Stimulated activated CD8-positive, alpha-beta memory T cell treated with anti-CD3 and anti-CD28 coated beads, Interleukin-15, amount 100 ng/mL, for 1 hour (primary cell): ENCODE data around the gene RAP1GDS1.
"Not testable (repeated sequence)": the region's sequence is repeated elsewhere in the genome, so short reads cannot be mapped to it uniquely, and the experiment has no call there.

Source experiments
- DNase-seq: peaks from one replicate; pipeline ENCODE4 v3.0.0-alpha.2; 2020; ENCODE audit warnings: low read depth

RAP1GDS1 gene

DNA sequence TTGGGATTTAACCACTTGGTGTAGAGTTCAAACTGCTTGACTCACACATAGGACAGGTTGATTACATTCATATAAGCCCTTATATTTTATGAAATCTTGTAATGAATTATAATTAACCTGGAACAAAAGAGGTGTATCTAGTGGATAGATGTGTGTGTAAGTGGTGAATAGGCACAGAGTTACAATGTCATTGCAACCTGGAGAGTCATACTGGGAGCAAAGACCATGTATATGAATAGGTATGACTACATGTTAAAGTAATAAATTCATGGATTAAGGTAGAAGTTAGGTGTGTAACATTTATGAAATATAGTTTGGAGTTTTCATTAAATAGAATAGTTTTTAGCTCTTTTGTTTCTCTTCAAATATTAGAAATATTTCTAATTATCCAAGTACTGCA, 26.1 kb downstream of the RAP1GDS1 start:
- no peak for DNase-seq

DNA sequence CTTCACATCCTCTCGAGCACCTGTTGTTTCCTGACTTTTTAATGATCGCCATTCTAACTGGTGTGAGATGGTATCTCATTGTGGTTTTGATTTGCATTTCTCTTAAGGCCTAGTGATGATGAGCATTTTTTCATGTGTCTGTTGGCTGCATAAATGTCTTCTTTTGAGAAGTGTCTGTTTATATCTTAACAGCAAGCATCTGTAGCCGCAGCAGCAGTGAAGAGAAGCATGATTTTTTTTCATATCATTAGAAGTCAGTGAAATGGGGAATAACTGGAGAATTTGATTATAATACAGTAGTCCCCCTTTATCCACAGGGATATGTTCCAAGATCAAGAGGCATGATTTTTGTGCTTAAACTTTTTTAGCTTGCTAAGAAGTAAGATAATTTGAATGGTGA, 27.5 kb downstream of the RAP1GDS1 start:
- not testable (repeated sequence) for DNase-seq

- DNase-seq, result no peak
Observed at GRCh38 chr4:98289375-98289774, 28.2 kb downstream of the RAP1GDS1 start.

DNA sequence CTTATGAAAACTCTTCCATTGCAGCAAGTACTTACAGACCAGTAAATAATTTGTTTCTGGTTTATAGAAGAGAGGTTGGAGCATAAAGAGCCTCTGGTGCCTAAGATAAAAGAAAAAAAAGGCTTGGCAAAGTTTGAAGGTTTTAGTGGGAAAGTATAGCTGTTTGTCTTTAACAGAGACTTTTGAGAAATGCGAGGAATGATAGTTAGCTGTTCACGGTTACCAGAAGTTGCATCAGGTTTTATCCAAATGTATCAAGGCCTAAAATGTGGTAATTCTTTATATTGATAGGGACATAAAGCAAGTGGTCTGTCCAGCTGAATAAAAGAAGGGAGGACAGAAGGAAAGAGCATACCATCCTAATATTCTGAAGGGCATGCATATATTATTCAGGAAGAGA, 29.3 kb downstream of the RAP1GDS1 start:
- DNase-seq, result no peak

GRCh38 chr4:98293104-98293887, 32.1 kb downstream of the RAP1GDS1 start:
- DNase-seq, result no peak

DNA sequence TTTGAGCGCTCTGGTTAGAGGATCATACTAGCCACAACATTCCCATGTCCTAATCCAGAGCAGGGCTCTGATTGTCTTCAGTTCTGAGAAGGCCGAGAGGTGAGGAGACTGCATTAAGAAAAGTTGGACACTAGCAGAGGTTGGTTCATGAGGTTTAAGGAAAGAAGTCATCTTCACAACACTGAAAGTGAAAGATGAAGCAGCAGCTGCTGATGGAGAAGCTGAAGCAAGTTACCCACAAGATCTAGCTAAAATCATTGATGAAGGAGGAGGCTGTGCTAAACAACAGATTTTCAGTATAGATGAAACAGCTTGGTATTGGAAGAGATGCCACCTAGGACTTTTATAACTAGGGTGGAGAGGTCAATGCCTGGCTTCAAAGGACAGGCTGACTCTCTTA, 36.8 kb downstream of the RAP1GDS1 start:
- no peak for DNase-seq

GRCh38 chr4:98300706-98301105, 39.5 kb downstream of the RAP1GDS1 start:
- DNase-seq, result no peak

- no peak for DNase-seq
Observed at GRCh38 chr4:98305576-98305975, 44.4 kb downstream of the RAP1GDS1 start.

DNA sequence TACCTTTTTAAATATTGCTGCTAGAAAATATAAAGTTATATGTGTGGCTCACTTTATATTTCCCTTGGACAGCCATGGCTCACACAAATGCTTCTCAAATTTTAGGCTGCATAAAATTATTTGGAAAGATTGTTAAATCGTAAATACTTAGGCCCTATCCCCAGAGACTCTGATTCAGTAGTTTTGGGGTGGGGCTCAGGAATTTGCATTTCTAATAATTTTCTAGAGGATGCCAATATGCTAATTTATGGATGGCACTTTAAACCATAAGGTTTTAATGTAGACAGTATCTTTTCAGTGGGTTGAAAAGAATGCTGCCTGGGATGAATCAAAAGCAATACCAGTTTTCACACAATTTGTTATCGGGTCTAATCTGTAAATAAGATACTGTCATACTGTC, 49.7 kb downstream of the RAP1GDS1 start:
- DNase-seq, result no peak

DNA sequence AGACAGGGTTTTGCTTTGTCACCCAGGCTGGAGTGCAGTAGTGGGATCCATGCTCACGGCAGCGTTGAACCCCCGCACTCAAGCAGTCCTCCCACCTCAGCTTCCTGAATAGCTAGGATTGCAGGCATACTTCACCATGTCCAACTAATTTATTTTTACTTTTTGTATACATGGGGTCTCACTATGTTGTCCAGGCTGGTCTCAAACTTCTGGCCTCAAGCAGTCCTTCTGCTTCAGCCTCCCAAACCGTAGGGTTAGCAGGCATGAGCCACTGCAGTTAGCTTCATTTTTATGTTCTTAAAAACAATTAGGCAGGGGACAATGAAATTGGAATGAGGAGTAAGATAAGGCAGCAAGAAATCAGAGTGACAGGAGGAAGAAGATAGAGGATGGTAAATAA, 50.5 kb downstream of the RAP1GDS1 start:
- no peak for DNase-seq

GRCh38 chr4:98314791-98315565, 53.8 kb downstream of the RAP1GDS1 start:
- DNase-seq, result no peak

GRCh38 chr4:98318521-98318920, 57.3 kb downstream of the RAP1GDS1 start:
- DNase-seq, result no peak

DNA sequence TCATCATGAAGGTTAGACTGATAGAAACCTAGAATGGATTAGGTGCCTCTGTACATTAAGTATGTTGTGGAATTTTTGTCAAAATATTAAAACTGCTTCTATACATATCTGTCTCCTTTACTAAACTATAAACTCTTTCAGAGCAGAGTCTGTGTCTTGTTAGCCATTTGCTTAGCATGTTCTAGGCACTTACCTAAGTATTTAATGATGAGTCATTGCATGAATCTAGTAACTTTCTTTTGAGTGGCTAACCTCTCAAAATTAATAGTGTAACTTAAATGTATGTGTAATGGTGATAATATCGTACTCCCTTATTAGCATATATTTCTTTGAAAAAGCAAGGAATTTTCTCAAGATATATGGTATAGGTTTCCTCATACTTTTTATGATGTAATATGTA, 57.8 kb downstream of the RAP1GDS1 start:
- no peak for DNase-seq

- no peak for DNase-seq
Observed at GRCh38 chr4:98326168-98326567, 65.0 kb downstream of the RAP1GDS1 start.

GRCh38 chr4:98327694-98328093, 66.5 kb downstream of the RAP1GDS1 start:
- DNase-seq, result no peak

GRCh38 chr4:98329879-98330640, 68.9 kb downstream of the RAP1GDS1 start:
- not testable (repeated sequence) for DNase-seq

- DNase-seq, result no peak
Observed at GRCh38 chr4:98332017-98332416, 70.8 kb downstream of the RAP1GDS1 start.

GRCh38 chr4:98334461-98334860, 73.3 kb downstream of the RAP1GDS1 start:
- DNase-seq, result no peak

- no peak for DNase-seq
Observed at GRCh38 chr4:98338761-98339438, 77.7 kb downstream of the RAP1GDS1 start.

DNA sequence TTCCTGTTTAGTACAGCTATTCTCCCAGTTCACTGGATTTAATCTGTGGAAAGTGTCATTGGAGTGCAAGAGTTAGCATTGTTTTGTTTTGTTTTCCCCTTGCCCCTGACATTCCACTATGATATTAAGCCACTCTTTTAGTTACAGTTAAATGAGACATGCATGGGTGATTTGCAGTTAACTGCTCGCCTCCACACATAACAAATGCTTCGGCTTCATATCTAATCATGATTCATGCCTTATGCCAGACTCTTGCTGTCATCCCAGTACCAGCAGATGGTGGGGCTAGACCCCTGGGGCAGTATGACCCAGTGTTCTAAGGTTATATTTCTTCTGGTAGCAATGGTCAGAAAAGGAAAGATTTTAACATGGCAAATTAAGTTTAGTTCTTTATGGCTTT, 80.1 kb downstream of the RAP1GDS1 start:
- DNase-seq, result no peak

DNA sequence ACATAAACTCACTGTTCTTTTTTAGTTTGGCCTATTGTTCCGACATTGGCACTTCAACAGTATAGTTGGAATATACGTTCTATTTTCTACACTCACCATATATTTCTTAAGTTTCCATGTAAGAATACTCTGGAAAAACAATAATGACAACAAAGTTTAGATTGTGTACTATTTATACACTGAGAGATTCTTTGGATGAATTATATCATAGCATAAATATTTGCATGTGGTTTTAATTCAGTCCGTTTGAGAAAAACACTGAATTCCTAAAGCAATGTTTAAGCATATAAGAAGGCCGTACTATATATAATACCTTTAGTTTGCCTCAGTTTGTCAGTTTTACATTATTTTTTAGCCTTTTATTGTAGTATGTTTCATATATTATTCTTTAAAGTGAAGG, 82.4 kb downstream of the RAP1GDS1 start:
- DNase-seq, result no peak

- DNase-seq, result no peak
Observed at GRCh38 chr4:98345838-98346237, 84.7 kb downstream of the RAP1GDS1 start.
